HepG2 (cell line): ENCODE measurements around the gene ZNF578. TPM values are rescaled to one million over a fixed set of nuclear protein-coding genes. Genes with fewer than 3 reads are reported as not detected.
"Not testable (repeated sequence)": the region's sequence is repeated elsewhere in the genome, so short reads cannot be mapped to it uniquely, and the experiment has no call there.

Experiments
- ATAC-seq: fragments of 200-7000 bp; cut with Tn5 transposase; 3 replicates; pipeline ENCODE4 v1.9.1; 2020; ENCODE audit warnings: mild to moderate bottlenecking, moderate library complexity
- BruUV-seq: library from RNA; stranded (reverse); fragments of 400-500 nt; replicated peaks from 2 replicates; lab custom pipeline; 2021; lab: Mats Ljungman, UMichigan
- CTCF ChIA-PET: fragments of 300-600 bp; formaldehyde crosslinking; extraction: SDS; loops from one replicate; lab custom pipeline; 2021; ENCODE audit warnings: low total read pairs, inconsistent platforms, low intra/inter-chr PET ratio; lab: Yijun Ruan, JAX
- POLR2A ChIA-PET: fragments of 350-600 bp; sonication (Branson Sonifier 250); formaldehyde crosslinking; loops from one replicate; lab custom pipeline; 2020; ENCODE audit warnings: antibody characterized with exemption, inconsistent platforms; lab: Yijun Ruan, JAX
- DNase-seq: peaks from one replicate; pipeline ENCODE4 v3.0.0-alpha.2; 2015; ENCODE audit warnings: low spot score
- FAIRE-seq: peaks from 3 replicates; lab custom pipeline; 2011; peaks lifted over from hg19 to GRCh38; lab: Jason Lieb, UNC
- H2AFZ ChIP-seq: one replicate; pipeline ENCODE4 v1.6.1; 2011; ENCODE audit warnings: low read length, inconsistent platforms
- H3K27ac ChIP-seq: fragments of 300-600 bp; 3 replicates; pipeline ENCODE4 v1.8.0; 2011; ENCODE audit warnings: mixed run types, mild to moderate bottlenecking, mixed read lengths, low read length, inconsistent platforms; ENCODE audit not compliant: insufficient read depth; ENCODE audit errors: extremely low read length
- H3K27me3 ChIP-seq, 2 experiments: fragments of 200-600 bp in 1 of 2; 2 replicates in 1 of 2; 3 replicates in 1 of 2; pipeline versions ENCODE4 v1.6.0 to v1.8.0; 2011; ENCODE audit warnings: low read length in 2 of 2, mild to moderate bottlenecking in 2 of 2, moderate library complexity in 2 of 2, inconsistent platforms in 1 of 2; ENCODE audit not compliant: insufficient read depth in 2 of 2, control insufficient read depth in 1 of 2
- H3K36me3 ChIP-seq, 2 experiments: fragments of 200-600 bp in 1 of 2; replicated peaks in 1 of 2; 2 replicates in 1 of 2; 3 replicates in 1 of 2; pipeline versions ENCODE4 v1.5.1 to v1.8.0; 2011; ENCODE audit warnings: low read length in 2 of 2, inconsistent platforms in 1 of 2; ENCODE audit not compliant: insufficient read depth in 2 of 2, control insufficient read depth in 1 of 2
- H3K4me1 ChIP-seq: 2 replicates; pipeline ENCODE4 v1.5.1; 2012; ENCODE audit warnings: low read length, inconsistent platforms; ENCODE audit not compliant: insufficient read depth
- H3K4me2 ChIP-seq: 2 replicates; pipeline ENCODE4 v1.6.0; 2011; ENCODE audit warnings: low read depth, low read length, inconsistent platforms
- H3K4me3 ChIP-seq, 3 experiments: fragments of 200-600 bp in 1 of 3; sonication (generic), shearing (Covaris generic) in 1 of 3; replicated peaks in 1 of 3; 2 replicates each; pipeline ENCODE4 v1.5.1; 2011 to 2016; ENCODE audit warnings: low read length in 3 of 3, inconsistent platforms in 2 of 3, low read depth in 2 of 3, mild to moderate bottlenecking in 2 of 3, control low read depth in 1 of 3, mixed read lengths in 1 of 3; ENCODE audit not compliant: insufficient read depth in 1 of 3
- H3K79me2 ChIP-seq: one replicate; pipeline ENCODE4 v1.6.1; 2011; ENCODE audit warnings: low read length, inconsistent platforms; ENCODE audit not compliant: insufficient read depth
- H3K9ac ChIP-seq: 2 replicates; pipeline ENCODE4 v1.6.0; 2011; ENCODE audit warnings: mild to moderate bottlenecking, low read depth, low read length, inconsistent platforms; ENCODE audit not compliant: insufficient read depth
- H3K9me3 ChIP-seq: 2 replicates; pipeline ENCODE4 v1.5.1; 2012; ENCODE audit warnings: mild to moderate bottlenecking, low read length
- H4K20me1 ChIP-seq: 2 replicates; pipeline ENCODE4 v1.6.0; 2011; ENCODE audit warnings: inconsistent platforms, mild to moderate bottlenecking, low read length, moderate library complexity; ENCODE audit not compliant: insufficient read depth
- CHD4 ChIP-seq: fragments of 200-600 bp; sonication (generic); IDR thresholded peaks from 2 replicates; pipeline ENCODE4 v1.7.0; 2017; ENCODE audit warnings: mild to moderate bottlenecking, low read length, borderline replicate concordance
- ETV5 ChIP-seq: IDR thresholded peaks from 2 replicates; pipeline ENCODE4 v1.6.1; 2018; ENCODE audit warnings: missing biosample characterization, missing genetic modification reagents, inconsistent platforms, borderline replicate concordance
- GABPA ChIP-seq, 2 experiments: IDR thresholded peaks; 2 replicates each; pipeline ENCODE4 v1.6.1; 2011 to 2016; ENCODE audit warnings: low read depth in 2 of 2, low read length in 1 of 2, missing biosample characterization in 1 of 2, missing genetic modification characterization in 1 of 2
- GMEB1 ChIP-seq: sonication (generic); formaldehyde crosslinking; IDR thresholded peaks from 2 replicates; pipeline ENCODE4 v1.5.1; 2020; ENCODE audit warnings: missing genetic modification reagents, mild to moderate bottlenecking, borderline replicate concordance
- HINFP ChIP-seq: sonication (generic); formaldehyde crosslinking; IDR thresholded peaks from 2 replicates; pipeline ENCODE4 v1.4.0; 2020; ENCODE audit warnings: low read depth, mild to moderate bottlenecking, missing genetic modification reagents
- MIER2 ChIP-seq: IDR thresholded peaks from 2 replicates; pipeline ENCODE4 v1.6.1; 2016; ENCODE audit warnings: missing biosample characterization, missing genetic modification reagents
- MLX ChIP-seq: IDR thresholded peaks from 2 replicates; pipeline ENCODE4 v1.6.1; 2016
- MZF1 ChIP-seq: sonication (generic); formaldehyde crosslinking; IDR thresholded peaks from 2 replicates; pipeline ENCODE4 v1.8.1; 2023; ENCODE audit warnings: mild to moderate bottlenecking, missing genetic modification reagents, borderline replicate concordance
- NR3C1 ChIP-seq: sonication (generic); formaldehyde crosslinking; IDR thresholded peaks from 2 replicates; pipeline ENCODE4 v1.4.0; 2020; ENCODE audit warnings: missing genetic modification reagents
- TEF ChIP-seq: sonication (generic); formaldehyde crosslinking; IDR thresholded peaks from 2 replicates; pipeline ENCODE4 v1.5.0; 2020; ENCODE audit warnings: missing genetic modification reagents
- ZNF737 ChIP-seq: sonication (generic); formaldehyde crosslinking; IDR thresholded peaks from 2 replicates; pipeline ENCODE4 v1.5.0; 2020; ENCODE audit warnings: missing genetic modification reagents, mild to moderate bottlenecking, borderline replicate concordance
- WGBS: methylation state at CpG from one replicate; pipeline ENCODE4 v1.1.6; 2017; ENCODE audit warnings: low lambda C conversion rate; 5-methylcytosine and 5-hydroxymethylcytosine counted together
- in situ Hi-C: cut with HindIII; loops from 2 replicates; pipeline ENCODE4 v1.10.0; 2017; ENCODE audit warnings: low pct_unique_long_range_greater_than_20kb; ENCODE audit not compliant: extremely low pct_ligation_motif_present
- intact Hi-C: fragments of 100-400 bp; cut with micrococcal nuclease; formaldehyde crosslinking; loops from one replicate; pipeline ENCODE4 v1.10.0; 2022; ENCODE audit not compliant: unreplicated experiment
- polyA plus RNA-seq, 8 experiments: library from polyadenylated mRNA; depleted of rRNA in 3 of 8; stranded (reverse) in 7 of 8; unstranded in 1 of 8; fragments of >200 nt; fragmentation: Illumina TruSeq in 4 of 8; extraction: Trizol in 4 of 8; gene quantifications; 2 replicates each; pipeline versions ENCODE4 v1.2.1 to v1.2.3, GENCODE V29; 2011 to 2016; ENCODE audit warnings: low read depth in 4 of 8, missing spikeins in 1 of 8, mixed read lengths in 1 of 8; ENCODE audit not compliant: insufficient read depth in 1 of 8
- total RNA-seq, 5 experiments: library from RNA; depleted of rRNA; stranded (reverse); fragments of >200 nt; fragmentation: Illumina TruSeq; extraction: Trizol; gene quantifications; 2 replicates each; pipeline ENCODE4 v1.2.3, GENCODE V29; 2016; ENCODE audit warnings: low read depth in 1 of 5

ZNF578 gene
- total and polyA plus RNA-seq, 2 of the 13 experiments (the other 11 are each of a cell fraction or from before 2014, with no cell fraction given) = not detected

- WGBS = 5% methylated on average over 4 of the region's 8 CpGs
- H3K9ac ChIP-seq, H4K20me1 ChIP-seq, BruUV-seq, H3K4me2 ChIP-seq, FAIRE-seq, CTCF ChIA-PET, H3K27me3 ChIP-seq, H2AFZ ChIP-seq, H3K79me2 ChIP-seq, H3K27ac ChIP-seq, H3K4me1 ChIP-seq, H3K36me3 ChIP-seq, intact Hi-C loops, ATAC-seq, DNase-seq, POLR2A ChIA-PET, in situ Hi-C loops, H3K4me3 ChIP-seq: not testable (repeated sequence)
- peaks cover 72% of the 10 kb centered on the region for H3K9me3 ChIP-seq
Observed at GRCh38 chr19:52485561-52486240, 32.3 kb downstream of the ZNF578 start.

- POLR2A ChIA-PET = no interaction called here
- FAIRE-seq = no peak
- no TSS peak for BruUV-seq
- Histone ChIP-seq H2AFZ (no peak overlapping the region), H3K9me3 (peaks cover 55% of the 10 kb centered on the region), H3K27ac (no peak overlapping the region), H3K4me2 (no peak overlapping the region), H3K79me2 (no peaks in the 10 kb centered on the region), H4K20me1 (no peaks in the 10 kb centered on the region), H3K4me3 (no peak overlapping the region), H3K4me1 (no peaks in the 10 kb centered on the region), H3K9ac (no peak overlapping the region), H3K27me3 (no peaks in the 10 kb centered on the region), H3K36me3 (no peaks in the 10 kb centered on the region)
- intact Hi-C loops (no loop called here), in situ Hi-C loops (no loop called here)
- CTCF ChIA-PET = no interaction called here
- WGBS = 66% methylated on average over 33 of the region's 37 CpGs
- no peak for DNase-seq
- ATAC-seq = no peak
- TF ChIP-seq HINFP (CRISPR knock-in tag) (no peak), MIER2 (CRISPR knock-in tag) (no peak), MZF1 (CRISPR knock-in tag) (no peak), GABPA (IDR thresholded peaks at IDR 0.05; ENCODE audit: low read depth, low read length) (no peak), GABPA (CRISPR knock-in tag; IDR thresholded peaks at IDR 0.05; ENCODE audit: low read depth) (no peak), NR3C1 (CRISPR knock-in tag) (no peak), ETV5 (CRISPR knock-in tag) (no peak), CHD4 (no peak), ZNF737 (CRISPR knock-in tag) (no peak), MLX (CRISPR knock-in tag) (no peak), GMEB1 (no peak), TEF (CRISPR knock-in tag) (no peak)
Observed at GRCh38 chr19:52492201-52492993, 39.0 kb downstream of the ZNF578 start.
